Cardiac fibroblast (primary cell): Measurements from ENCODE around the gene ASB9.
"Not testable (repeated sequence)": the region's sequence is repeated elsewhere in the genome, so short reads cannot be mapped to it uniquely, and the experiment has no call there.

Source experiments
- DNase-seq, 2 donors: peaks; one replicate each; pipeline versions ENCODE4 v3.0.0 to v3.0.0-alpha.2; 2010; ENCODE audit warnings: low read depth in 2 of 2
- H3K4me3 ChIP-seq, 2 donors: replicated peaks in 1 of 2; 1 replicate in 1 of 2; 2 replicates in 1 of 2; pipeline ENCODE4 v1.5.1; 2011; ENCODE audit warnings: low read depth in 2 of 2, low read length in 2 of 2, mild to moderate bottlenecking in 2 of 2, moderate library complexity in 1 of 2
- CTCF ChIP-seq: IDR thresholded peaks from one replicate; pipeline ENCODE4 v1.5.1; 2011; ENCODE audit warnings: low read depth, mild to moderate bottlenecking, low read length, inconsistent platforms

The ASB9 gene

GRCh38 chrX:15269618-15270521 lies at the start of gene ASB9:
Gene ASB9 (minus strand): TSS chrX:15270083. CDS start chrX:15269874, 209 bp downstream.
- H3K4me3 ChIP-seq, result no peak within 1 kb of the TSS
- peak; percentile 51 to 64 for DNase-seq
- TF ChIP-seq CTCF, result no peak

GRCh38 chrX:15319075-15319474 lies 49.2 kb upstream of the ASB9 start:
- DNase-seq, result no peak
- H3K4me3 ChIP-seq, result no peak overlapping the region
- no peak for TF ChIP-seq CTCF

GRCh38 chrX:15315509-15315908 lies 45.6 kb upstream of the ASB9 start, which contains the start of gene ASB11:
Gene ASB11 (minus strand): TSS chrX:15315640. CDS start chrX:15315605, 35 bp downstream.
- DNase-seq, result no peak
- TF ChIP-seq CTCF, result no peak
- H3K4me3 ChIP-seq, result no peak within 1 kb of the TSS

- no peak overlapping the region for H3K4me3 ChIP-seq
- no peak for TF ChIP-seq CTCF
- DNase-seq, result no peak
Measured at GRCh38 chrX:15314472-15314871, 44.6 kb upstream of the ASB9 start.

- no peak for DNase-seq
- H3K4me3 ChIP-seq, result no peak overlapping the region
- TF ChIP-seq CTCF, result no peak
Measured at GRCh38 chrX:15311119-15311518, 41.2 kb upstream of the ASB9 start.

- no peak overlapping the region for H3K4me3 ChIP-seq
- peak; percentile 40 to 81 for DNase-seq
- TF ChIP-seq CTCF, result no peak
Measured at GRCh38 chrX:15310117-15310516, 40.2 kb upstream of the ASB9 start.

GRCh38 chrX:15305899-15306298 lies 36.0 kb upstream of the ASB9 start:
- not testable (repeated sequence) for H3K4me3 ChIP-seq, DNase-seq
